ENCODE results near the gene ANAPC4. TPM values are rescaled to one million over a fixed set of nuclear protein-coding genes. Genes with fewer than 3 reads are reported as not detected.

Gene ANAPC4
- polyA plus RNA-seq, 12 donors: 17.5 to 47.5 (median 33.0) TPM; not detected in 1

Other genes starting within 250 kb of the ANAPC4 start
- gene SEPSECS, start 216.8 kb upstream of the ANAPC4 start, polyA plus RNA-seq (ENCODE audit: insufficient read length in 12 of 12): 10 to 100 TPM in 6 of 12 donors, 1 to 10 TPM in 5, not detected in 1; 7.9 to 14.3 (median 10.2) TPM
- 10 to 100 TPM in 7 of 12 donors, 1 to 10 TPM in 4, not detected in 1; 7.0 to 14.0 (median 10.4) TPM for gene PI4K2B, start 143.2 kb upstream of the ANAPC4 start, polyA plus RNA-seq (ENCODE audit: insufficient read length in 12 of 12)
- 10 to 100 TPM in 9 of 12 donors, 1 to 10 TPM in 2, not detected in 1; 8.1 to 18.5 (median 12.4) TPM for gene ZCCHC4, start 64.5 kb upstream of the ANAPC4 start, polyA plus RNA-seq (ENCODE audit: insufficient read length in 12 of 12)